ENCODE data around the gene MID1. TPM values are rescaled to one million over a fixed set of nuclear protein-coding genes. Genes with fewer than 3 reads are reported as not detected.

Gene MID1
- total RNA-seq, 1 donor from 2014 or later, result 32.5 TPM

DNA sequence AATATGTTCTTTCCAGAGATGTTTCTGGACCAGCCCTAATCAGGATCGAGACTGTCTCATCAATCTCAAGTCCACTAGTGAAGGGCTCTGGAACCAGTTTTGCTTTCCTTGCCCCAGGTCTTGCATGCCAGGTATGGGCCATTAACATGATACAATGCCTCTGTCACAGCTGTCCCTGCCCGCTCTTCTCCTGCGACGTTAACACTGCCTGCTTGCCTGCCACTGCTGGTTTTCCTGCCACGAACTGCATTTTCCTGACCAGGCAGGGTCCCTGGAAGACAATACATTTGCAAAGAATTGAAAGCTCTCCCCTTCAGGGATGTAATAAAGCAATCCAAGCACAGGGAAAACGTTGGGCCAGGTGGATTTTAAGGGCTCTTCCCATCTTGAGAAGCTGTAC is 200.3 kb downstream of the MID1 start:
- Mint-ChIP-seq H3K36me3 (ENCODE audit: insufficient read depth) (no peaks in the 10 kb centered on the region), H3K4me1 (ENCODE audit: low read depth) (no peaks in the 10 kb centered on the region), H3K27ac (no peak overlapping the region), H3K4me3 (ENCODE audit: low read depth) (no peak overlapping the region), H3K27me3 (no peaks in the 10 kb centered on the region), H3K9me3 (ENCODE audit: low read depth) (peaks cover 21% of the 10 kb centered on the region)
- TF ChIP-seq, protein P1, sequence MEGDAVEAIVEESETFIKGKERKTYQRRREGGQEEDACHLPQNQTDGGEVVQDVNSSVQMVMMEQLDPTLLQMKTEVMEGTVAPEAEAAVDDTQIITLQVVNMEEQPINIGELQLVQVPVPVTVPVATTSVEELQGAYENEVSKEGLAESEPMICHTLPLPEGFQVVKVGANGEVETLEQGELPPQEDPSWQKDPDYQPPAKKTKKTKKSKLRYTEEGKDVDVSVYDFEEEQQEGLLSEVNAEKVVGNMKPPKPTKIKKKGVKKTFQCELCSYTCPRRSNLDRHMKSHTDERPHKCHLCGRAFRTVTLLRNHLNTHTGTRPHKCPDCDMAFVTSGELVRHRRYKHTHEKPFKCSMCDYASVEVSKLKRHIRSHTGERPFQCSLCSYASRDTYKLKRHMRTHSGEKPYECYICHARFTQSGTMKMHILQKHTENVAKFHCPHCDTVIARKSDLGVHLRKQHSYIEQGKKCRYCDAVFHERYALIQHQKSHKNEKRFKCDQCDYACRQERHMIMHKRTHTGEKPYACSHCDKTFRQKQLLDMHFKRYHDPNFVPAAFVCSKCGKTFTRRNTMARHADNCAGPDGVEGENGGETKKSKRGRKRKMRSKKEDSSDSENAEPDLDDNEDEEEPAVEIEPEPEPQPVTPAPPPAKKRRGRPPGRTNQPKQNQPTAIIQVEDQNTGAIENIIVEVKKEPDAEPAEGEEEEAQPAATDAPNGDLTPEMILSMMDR (IDR thresholded peaks at IDR 0.05; ENCODE audit: unreplicated experiment), result no peak
- no peak for DNase-seq (ENCODE audit: low spot score, unreplicated experiment)

DNA sequence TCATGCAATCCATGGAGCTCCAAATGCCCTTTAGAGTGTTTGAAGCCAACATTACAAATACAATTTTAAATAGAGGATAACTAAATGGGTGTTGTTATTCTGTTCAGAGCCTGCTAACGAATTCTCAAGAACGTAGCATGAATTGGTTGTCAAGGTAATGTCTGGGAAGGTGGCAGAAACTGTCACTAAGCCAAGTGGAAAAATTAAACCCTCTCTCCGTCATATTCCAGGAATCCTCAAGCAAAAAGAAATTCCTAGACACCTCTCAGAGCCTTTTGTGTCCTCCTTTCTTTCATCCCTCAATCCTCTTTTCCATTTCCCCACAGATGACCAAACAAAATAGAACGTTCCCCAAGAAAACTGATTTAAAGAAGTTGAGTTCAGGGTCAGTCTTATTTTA is 204.0 kb downstream of the MID1 start:
- no peaks in the 10 kb centered on the region for H3K27me3 Mint-ChIP-seq
- H3K27ac Mint-ChIP-seq, result no peak overlapping the region

DNA sequence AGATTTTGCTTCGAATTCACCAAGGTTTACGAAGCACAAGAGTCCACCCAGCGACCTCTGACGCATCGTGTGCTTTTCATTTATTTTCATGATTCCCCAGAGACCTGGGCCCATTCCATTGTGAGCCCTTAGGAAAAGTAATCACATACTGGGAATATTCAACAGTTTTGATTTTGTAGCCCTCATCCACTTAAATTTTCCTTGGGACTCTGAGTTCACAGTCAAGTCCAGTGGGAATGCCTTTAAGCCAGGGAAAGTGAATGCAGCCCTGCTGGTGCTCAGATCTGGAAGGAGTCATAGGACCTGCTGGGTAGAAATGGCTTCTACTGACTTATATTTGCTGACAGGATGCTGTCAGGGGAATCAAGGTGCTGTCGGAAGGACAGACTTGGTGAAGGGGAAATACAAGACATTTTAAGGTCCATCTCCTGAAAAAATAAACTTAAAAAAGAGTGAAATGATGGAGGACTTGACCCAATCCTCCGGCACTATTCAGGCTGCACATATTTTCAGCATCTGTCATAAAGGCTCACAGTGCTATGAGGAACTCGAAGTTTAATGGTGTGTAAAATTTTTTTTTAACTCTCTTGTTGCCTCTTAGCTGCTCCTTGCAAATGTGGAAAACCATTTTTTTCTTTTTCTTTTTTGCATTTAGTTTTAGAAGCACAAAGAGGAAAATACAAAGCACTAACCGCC is 204.9 kb downstream of the MID1 start:
- no peak overlapping the region for H3K4me3 Mint-ChIP-seq (ENCODE audit: low read depth)
- H3K27ac Mint-ChIP-seq, result no peak overlapping the region
- TF ChIP-seq, protein P1 (IDR thresholded peaks at IDR 0.05; ENCODE audit: unreplicated experiment), result no peak
- peaks cover 22% of the 10 kb centered on the region for H3K9me3 Mint-ChIP-seq (ENCODE audit: low read depth)
- no peaks in the 10 kb centered on the region for H3K27me3 Mint-ChIP-seq
- no peaks in the 10 kb centered on the region for H3K36me3 Mint-ChIP-seq (ENCODE audit: insufficient read depth)
- peaks cover 5% of the 10 kb centered on the region for H3K4me1 Mint-ChIP-seq (ENCODE audit: low read depth)
- DNase-seq (ENCODE audit: low spot score, unreplicated experiment), result no peak

More for the DNA sequence above, 204.0 kb downstream of the MID1 start:
- Mint-ChIP-seq H3K4me3 (ENCODE audit: low read depth) (no peak overlapping the region), H3K4me1 (ENCODE audit: low read depth) (peaks cover 5% of the 10 kb centered on the region), H3K9me3 (ENCODE audit: low read depth) (peaks cover 22% of the 10 kb centered on the region), H3K36me3 (ENCODE audit: insufficient read depth) (no peaks in the 10 kb centered on the region)
- no peak for DNase-seq (ENCODE audit: low spot score, unreplicated experiment)
- TF ChIP-seq, protein P1 (IDR thresholded peaks at IDR 0.05; ENCODE audit: unreplicated experiment), result no peak

DNA sequence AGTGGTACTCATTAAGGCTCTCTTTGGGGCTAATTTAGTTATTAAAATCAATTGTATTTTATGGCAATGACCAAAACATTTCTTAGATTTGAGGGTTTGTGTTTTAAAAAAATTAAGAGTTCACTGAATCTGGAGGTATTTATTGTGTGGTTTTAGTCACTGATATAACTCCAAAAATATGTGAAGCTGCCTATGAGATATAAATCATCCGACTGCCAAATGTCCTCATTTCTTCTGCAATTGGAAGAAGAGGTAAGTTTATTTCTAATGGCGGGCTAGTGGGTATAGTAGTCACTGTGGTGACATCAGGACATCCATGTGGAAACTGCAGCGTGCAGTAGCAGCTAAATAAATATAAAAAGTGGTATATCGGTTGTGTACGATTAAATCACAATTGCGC is 205.5 kb downstream of the MID1 start:
- Mint-ChIP-seq H3K4me1 (ENCODE audit: low read depth) (peaks cover 5% of the 10 kb centered on the region), H3K27me3 (no peaks in the 10 kb centered on the region), H3K27ac (no peak overlapping the region), H3K36me3 (ENCODE audit: insufficient read depth) (no peaks in the 10 kb centered on the region), H3K9me3 (ENCODE audit: low read depth) (peaks cover 19% of the 10 kb centered on the region), H3K4me3 (ENCODE audit: low read depth) (no peak overlapping the region)
- TF ChIP-seq, protein P1 (IDR thresholded peaks at IDR 0.05; ENCODE audit: unreplicated experiment), result no peak
- no peak for DNase-seq (ENCODE audit: low spot score, unreplicated experiment)

DNA sequence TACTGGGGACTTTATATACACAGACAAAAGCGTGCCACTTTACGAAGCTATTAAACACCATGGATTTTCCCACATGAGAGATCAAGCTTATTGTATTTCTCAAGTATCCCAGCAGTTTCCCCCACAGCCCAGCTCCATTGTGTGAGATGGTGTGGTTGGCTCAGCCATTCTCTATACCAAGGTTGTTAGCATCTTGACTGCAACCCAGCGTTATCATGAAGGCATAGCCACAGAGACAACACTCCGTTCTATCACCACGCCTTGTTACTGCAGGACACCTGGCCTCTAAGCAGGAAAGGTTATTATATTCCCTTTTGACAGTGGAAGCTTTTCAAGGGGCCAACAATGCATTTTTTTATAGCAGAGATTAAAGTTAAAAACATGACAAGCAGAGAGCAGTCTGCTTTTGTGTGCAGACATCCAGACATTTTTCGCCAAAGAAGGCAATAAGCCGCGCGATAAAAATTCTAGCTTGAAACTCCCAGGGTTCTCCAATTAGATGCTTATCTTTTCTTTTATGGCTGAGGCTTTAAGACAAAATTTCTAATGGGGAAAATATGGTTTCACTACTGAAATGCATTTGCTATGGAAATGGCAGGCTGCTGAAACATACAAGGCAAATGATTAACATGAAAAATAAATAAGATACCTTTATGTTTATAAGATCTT is 206.1 kb downstream of the MID1 start:
- no peaks in the 10 kb centered on the region for H3K27me3 Mint-ChIP-seq
- H3K36me3 Mint-ChIP-seq (ENCODE audit: insufficient read depth), result no peaks in the 10 kb centered on the region
- no peak overlapping the region for H3K27ac Mint-ChIP-seq
- H3K4me3 Mint-ChIP-seq (ENCODE audit: low read depth), result no peak overlapping the region
- peaks cover 5% of the 10 kb centered on the region for H3K4me1 Mint-ChIP-seq (ENCODE audit: low read depth)
- H3K9me3 Mint-ChIP-seq (ENCODE audit: low read depth), result peaks cover 19% of the 10 kb centered on the region
- DNase-seq (ENCODE audit: low spot score, unreplicated experiment), result no peak
- TF ChIP-seq, protein P1 (IDR thresholded peaks at IDR 0.05; ENCODE audit: unreplicated experiment), result no peak
